H9 (cell line): Measurements from ENCODE around the gene RPS27A. TPM values are rescaled to one million over a fixed set of nuclear protein-coding genes. Genes with fewer than 3 reads are reported as not detected.
A peak's percentile ranks its signal among the peaks of the same experiment; 100 is the strongest.

Experiments
- DNase-seq: peaks from one replicate; pipeline ENCODE4 v3.0.0-alpha.2; 2017
- H2AFZ ChIP-seq: one replicate; pipeline ENCODE4 v1.6.1; 2013; ENCODE audit warnings: mild to moderate bottlenecking, low read length, control low read depth, moderate library complexity
- H2AK5ac ChIP-seq: 2 replicates; pipeline ENCODE4 v1.6.1; 2013; ENCODE audit warnings: low read length, control low read depth, mixed read lengths; ENCODE audit not compliant: insufficient read length
- H2BK120ac ChIP-seq: one replicate; pipeline ENCODE4 v1.6.1; 2013; ENCODE audit warnings: low read depth, mild to moderate bottlenecking, low read length, control low read depth, inconsistent platforms; ENCODE audit not compliant: poor library complexity, severe bottlenecking
- H2BK12ac ChIP-seq: 2 replicates; pipeline ENCODE4 v1.6.1; 2013; ENCODE audit warnings: low read length, control low read depth, mixed read lengths, low read depth; ENCODE audit not compliant: insufficient read length
- H2BK15ac ChIP-seq: 2 replicates; pipeline ENCODE4 v1.6.1; 2013; ENCODE audit warnings: low read depth, low read length, control low read depth
- H2BK20ac ChIP-seq: one replicate; pipeline ENCODE4 v1.6.1; 2013; ENCODE audit warnings: low read depth, mild to moderate bottlenecking, low read length, control low read depth, inconsistent platforms; ENCODE audit not compliant: poor library complexity, severe bottlenecking
- H2BK5ac ChIP-seq: 2 replicates; pipeline ENCODE4 v1.6.1; 2013; ENCODE audit warnings: low read length, control low read depth, mixed read lengths; ENCODE audit not compliant: insufficient read length
- H3K14ac ChIP-seq: 2 replicates; pipeline ENCODE4 v1.6.1; 2013; ENCODE audit warnings: low read length, control low read depth; ENCODE audit not compliant: insufficient read depth
- H3K18ac ChIP-seq: 2 replicates; pipeline ENCODE4 v1.6.1; 2013; ENCODE audit warnings: low read depth, mild to moderate bottlenecking, mixed read lengths, low read length, control low read depth; ENCODE audit not compliant: insufficient read length
- H3K23ac ChIP-seq: 2 replicates; pipeline ENCODE4 v1.6.1; 2013; ENCODE audit warnings: low read length, control low read depth, mixed read lengths, low read depth; ENCODE audit not compliant: insufficient read length
- H3K23me2 ChIP-seq: 2 replicates; pipeline ENCODE4 v1.6.1; 2013; ENCODE audit warnings: low read depth, mild to moderate bottlenecking, mixed read lengths, low read length, control low read depth; ENCODE audit not compliant: insufficient read length, poor library complexity, severe bottlenecking
- H3K27ac ChIP-seq: 2 replicates; pipeline ENCODE4 v1.5.1; 2013; ENCODE audit warnings: low read length, control low read depth, mixed read lengths, low read depth; ENCODE audit not compliant: insufficient read length
- H3K27me3 ChIP-seq: 2 replicates; pipeline ENCODE4 v1.6.1; 2013; ENCODE audit warnings: low read length, control low read depth, inconsistent platforms; ENCODE audit not compliant: insufficient read depth
- H3K4ac ChIP-seq: 2 replicates; pipeline ENCODE4 v1.6.1; 2013; ENCODE audit warnings: low read depth, mild to moderate bottlenecking, control low read depth, inconsistent platforms, low read length, moderate library complexity
- H3K4me1 ChIP-seq: 2 replicates; pipeline ENCODE4 v1.6.1; 2013; ENCODE audit warnings: low read length, control low read depth, inconsistent platforms; ENCODE audit not compliant: insufficient read depth
- H3K4me2 ChIP-seq: 2 replicates; pipeline ENCODE4 v1.6.1; 2013; ENCODE audit warnings: low read length, control low read depth, mixed read lengths; ENCODE audit not compliant: insufficient read length, insufficient read depth
- H3K56ac ChIP-seq: 2 replicates; pipeline ENCODE4 v1.6.1; 2013; ENCODE audit warnings: low read depth, mild to moderate bottlenecking, mixed read lengths, low read length, control low read depth; ENCODE audit not compliant: insufficient read length
- H3K79me1 ChIP-seq: 2 replicates; pipeline ENCODE4 v1.6.1; 2013; ENCODE audit warnings: low read depth, mild to moderate bottlenecking, moderate library complexity, low read length, control low read depth, inconsistent platforms; ENCODE audit not compliant: insufficient read depth, poor library complexity, severe bottlenecking
- H3K79me2 ChIP-seq: 2 replicates; pipeline ENCODE4 v1.6.1; 2013; ENCODE audit warnings: low read length, control low read depth, inconsistent platforms; ENCODE audit not compliant: insufficient read depth
- H3K9ac ChIP-seq: 2 replicates; pipeline ENCODE4 v1.6.1; 2013; ENCODE audit warnings: low read length, control low read depth, mixed read lengths; ENCODE audit not compliant: insufficient read length; ENCODE audit errors: extremely low read depth
- H3K9me3 ChIP-seq: one replicate; pipeline ENCODE4 v1.6.1; 2013; ENCODE audit warnings: low read depth, low read length, inconsistent platforms; ENCODE audit not compliant: control insufficient read depth
- H3T11ph ChIP-seq: one replicate; pipeline ENCODE4 v1.6.1; 2013; ENCODE audit warnings: mild to moderate bottlenecking, low read length, control low read depth, inconsistent platforms
- H4K20me1 ChIP-seq: one replicate; pipeline ENCODE4 v1.6.1; 2013; ENCODE audit not compliant: control insufficient read depth, insufficient read length, insufficient read depth
- H4K5ac ChIP-seq: 2 replicates; pipeline ENCODE4 v1.6.1; 2013; ENCODE audit warnings: low read depth, mild to moderate bottlenecking, mixed read lengths, low read length, control low read depth; ENCODE audit not compliant: insufficient read length
- H4K8ac ChIP-seq: replicated peaks from 2 replicates; pipeline ENCODE4 v1.6.1; 2013; ENCODE audit warnings: low read length, control low read depth, mixed read lengths, low read depth; ENCODE audit not compliant: insufficient read length
- H4K91ac ChIP-seq: 2 replicates; pipeline ENCODE4 v1.6.1; 2013; ENCODE audit warnings: low read depth, mild to moderate bottlenecking, moderate library complexity, mixed read lengths, low read length, control low read depth; ENCODE audit not compliant: insufficient read length
- H3K27ac Mint-ChIP-seq, 3 experiments: 2 replicates in 2 of 3; 3 replicates in 1 of 3; pipeline ENCODE4 v1.8.0; 2020 to 2021; ENCODE audit warnings: mixed read lengths in 3 of 3, mild to moderate bottlenecking in 1 of 3, moderate library complexity in 1 of 3
- H3K27me3 Mint-ChIP-seq: 2 replicates; pipeline ENCODE4 v1.8.0; 2021; ENCODE audit warnings: low read depth, mild to moderate bottlenecking, moderate library complexity, mixed read lengths
- H3K36me3 Mint-ChIP-seq, 3 experiments: 2 replicates in 2 of 3; 3 replicates in 1 of 3; pipeline ENCODE4 v1.8.0; 2020 to 2021; ENCODE audit warnings: low read depth in 3 of 3, mixed read lengths in 3 of 3; ENCODE audit not compliant: insufficient read depth in 1 of 3
- H3K4me1 Mint-ChIP-seq, 2 experiments: 2 replicates each; pipeline ENCODE4 v1.8.0; 2020; ENCODE audit warnings: mixed read lengths in 2 of 2
- H3K4me3 Mint-ChIP-seq, 2 experiments: 2 replicates in 1 of 2; 3 replicates in 1 of 2; pipeline ENCODE4 v1.8.0; 2020 to 2021; ENCODE audit warnings: mild to moderate bottlenecking in 2 of 2, mixed read lengths in 2 of 2, moderate library complexity in 1 of 2
- H3K9me3 Mint-ChIP-seq, 2 experiments: 2 replicates in 1 of 2; 3 replicates in 1 of 2; pipeline ENCODE4 v1.8.0; 2020; ENCODE audit warnings: mild to moderate bottlenecking in 2 of 2, mixed read lengths in 2 of 2, moderate library complexity in 1 of 2
- CTCF ChIP-seq: fragments of 200-600 bp; sonication (generic); conservative IDR thresholded peaks from 3 replicates; pipeline ENCODE4 v1.8.0; 2021; ENCODE audit warnings: antibody characterized with exemption, mild to moderate bottlenecking
- WGBS: extraction: QIAGEN DNeasy Blood & Tissue Kit; methylation state at CpG from one replicate; pipeline ENCODE4 v1.1.7; 2013; ENCODE audit warnings: missing lambda C conversion rate, low lambda C conversion rate, mixed read lengths; ENCODE audit not compliant: insufficient read length; ENCODE audit errors: extremely low coverage; 5-methylcytosine and 5-hydroxymethylcytosine counted together
- total RNA-seq: library from RNA; stranded (reverse); gene quantifications from 2 replicates; pipeline ENCODE4 v1.2.1, GENCODE V29; 2021

Gene RPS27A
- total RNA-seq, 1 experiment from 2014 or later, result 1,415 TPM

DNA sequence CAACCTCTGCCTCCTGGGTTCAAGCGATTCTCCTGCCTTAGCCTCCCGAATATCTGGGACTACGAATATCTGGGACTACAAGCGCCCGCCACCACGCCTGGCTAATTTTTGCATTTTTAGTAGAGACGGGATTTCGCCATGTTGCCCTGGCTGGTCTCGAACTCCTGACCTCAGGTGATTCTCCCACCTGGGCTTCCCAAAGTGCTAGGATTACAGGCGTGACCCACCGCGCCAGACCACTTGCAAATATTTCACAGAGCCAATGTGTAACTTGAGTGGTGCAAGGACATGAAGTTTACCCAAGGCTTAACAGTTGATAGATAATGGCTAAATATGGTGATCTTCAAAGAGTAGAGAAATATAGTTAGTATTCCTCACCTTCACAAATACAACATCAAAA, 50.6 kb downstream of the RPS27A start:
- no peak overlapping the region for H2AK5ac ChIP-seq
- H2BK12ac ChIP-seq, result no peak overlapping the region
- peak overlapping the region; percentile 71 for H3K4me2 ChIP-seq
- no peaks in the 10 kb centered on the region for H3K79me2 ChIP-seq
- Mint-ChIP-seq H3K4me1 (peaks cover 45 to 56% of the 10 kb centered on the region in 2 experiments), H3K27ac (no peak overlapping the region; a peak in 1 of 7 replicates), H3K4me3 (peak overlapping the region; percentile 28 to 72; a peak in 3 of 5 replicates), H3K36me3 (peaks cover 2 to 17% (median 10%) of the 10 kb centered on the region in 3 experiments), H3K27me3 (no peaks in the 10 kb centered on the region), H3K9me3 (no peaks in the 10 kb centered on the region)
- no peak overlapping the region for H4K91ac ChIP-seq
- peaks cover 8% of the 10 kb centered on the region for H3K23me2 ChIP-seq
- no peak overlapping the region for H3K14ac ChIP-seq
- no peaks in the 10 kb centered on the region; the same call in 1 of the 2 replicates for H3K4me1 ChIP-seq
- no peak overlapping the region for H2BK5ac ChIP-seq
- no peak overlapping the region for H3K18ac ChIP-seq
- no peak for TF ChIP-seq CTCF
- no peak overlapping the region for H3K23ac ChIP-seq
- H2BK120ac ChIP-seq, result no peak overlapping the region
- no peaks in the 10 kb centered on the region for H4K20me1 ChIP-seq
- no peak overlapping the region for H2BK20ac ChIP-seq
- no peaks in the 10 kb centered on the region for H3K9me3 ChIP-seq
- no peak overlapping the region for H2BK15ac ChIP-seq
- no peak overlapping the region for H3T11ph ChIP-seq
- H4K5ac ChIP-seq, result no peak overlapping the region
- no peaks in the 10 kb centered on the region for H3K79me1 ChIP-seq
- H3K56ac ChIP-seq, result no peak overlapping the region
- DNase-seq, result no peak
- H2AFZ ChIP-seq, result no peak overlapping the region
- no peak overlapping the region for H3K9ac ChIP-seq
- no CpG with 5 or more reads among the region's 12 CpGs for WGBS
- H3K27me3 ChIP-seq, result no peaks in the 10 kb centered on the region
- no peak overlapping the region for H4K8ac ChIP-seq
- no peak overlapping the region for H3K27ac ChIP-seq
- no peak overlapping the region for H3K4ac ChIP-seq

Other genes starting within 250 kb of the RPS27A start
- 200 and 205 TPM in 2 replicates for gene RTN4, start 182.2 kb upstream of the RPS27A start, total RNA-seq
- gene CLHC1, start 395 bp upstream of the RPS27A start, total RNA-seq, result 8.0 and 9.2 TPM in 2 replicates
- gene MTIF2, start 36.5 kb downstream of the RPS27A start, total RNA-seq, result 35.6 and 36.4 TPM in 2 replicates
- gene CCDC88A, start 187.2 kb downstream of the RPS27A start, total RNA-seq, result 87.5 and 91.8 TPM in 2 replicates